GM19025 (cell line): ENCODE results near the gene SULT1A3.
"Not testable (repeated sequence)": the region's sequence is repeated elsewhere in the genome, so short reads cannot be mapped to it uniquely, and the experiment has no call there.

Source experiments
- ATAC-seq: cut with Tn5 transposase; IDR thresholded peaks from one replicate; pipeline ENCODE4 v1.9.1; 2021; ENCODE audit warnings: mild to moderate bottlenecking, low read depth, moderate library complexity; ENCODE audit not compliant: unreplicated experiment

The SULT1A3 gene

GRCh38 chr16:30186782-30187555 is 12.1 kb upstream of the SULT1A3 start:
- ATAC-seq = no peak

GRCh38 chr16:30187556-30187865 is 11.5 kb upstream of the SULT1A3 start:
- ATAC-seq = no peak

- ATAC-seq = no peak
These were observed 11.0 kb upstream of the SULT1A3 start for GRCh38 chr16:30187971-30188561.

GRCh38 chr16:30191158-30191557 is 7.9 kb upstream of the SULT1A3 start:
- ATAC-seq = not testable (repeated sequence)

GRCh38 chr16:30193098-30193497 is 6.0 kb upstream of the SULT1A3 start:
- not testable (repeated sequence) for ATAC-seq

GRCh38 chr16:30193615-30194014 is 5.4 kb upstream of the SULT1A3 start, which contains the start of the genes BOLA2B and SLX1A:
Gene BOLA2B (minus strand): TSS chr16:30193666. CDS start chr16:30193595, 71 bp downstream.
Gene SLX1A (plus strand): TSS chr16:30193875. CDS start chr16:30194085, 210 bp downstream.
- peak; percentile 91 for ATAC-seq

GRCh38 chr16:30194172-30194925 is 4.7 kb upstream of the SULT1A3 start:
- ATAC-seq = peak; percentile 49

- ATAC-seq = not testable (repeated sequence)
These were observed 2.1 kb upstream of the SULT1A3 start for GRCh38 chr16:30197001-30197400.

- ATAC-seq = not testable (repeated sequence)
These were observed 721 bp downstream of the SULT1A3 start for GRCh38 chr16:30199608-30200343.

- not testable (repeated sequence) for ATAC-seq
These were observed 6.6 kb downstream of the SULT1A3 start for GRCh38 chr16:30205541-30206236.

GRCh38 chr16:30206252-30206651 is 7.2 kb downstream of the SULT1A3 start:
- ATAC-seq = not testable (repeated sequence)

GRCh38 chr16:30207063-30207704 is 8.1 kb downstream of the SULT1A3 start:
- ATAC-seq = not testable (repeated sequence)

GRCh38 chr16:30209032-30209431 is 10.0 kb downstream of the SULT1A3 start:
- ATAC-seq = not testable (repeated sequence)

- ATAC-seq = not testable (repeated sequence)
These were observed 12.4 kb downstream of the SULT1A3 start for GRCh38 chr16:30211414-30211813.

GRCh38 chr16:30217082-30217481 is 18.0 kb downstream of the SULT1A3 start:
- not testable (repeated sequence) for ATAC-seq

- not testable (repeated sequence) for ATAC-seq
These were observed 49.3 kb downstream of the SULT1A3 start, which contains the start of gene NPIPB13 for GRCh38 chr16:30248379-30248778. Gene NPIPB13 (minus strand): TSS chr16:30248479. CDS start chr16:30245573, 2,906 bp downstream.
